HCEC 1CT (cell line): ENCODE measurements around the gene ZKSCAN3.
"Not testable (repeated sequence)": the region's sequence is repeated elsewhere in the genome, so short reads cannot be mapped to it uniquely, and the experiment has no call there.

Experiments
- DNase-seq: peaks from one replicate; pipeline ENCODE4 v3.0.0-alpha.2; 2017

The ZKSCAN3 gene

DNA sequence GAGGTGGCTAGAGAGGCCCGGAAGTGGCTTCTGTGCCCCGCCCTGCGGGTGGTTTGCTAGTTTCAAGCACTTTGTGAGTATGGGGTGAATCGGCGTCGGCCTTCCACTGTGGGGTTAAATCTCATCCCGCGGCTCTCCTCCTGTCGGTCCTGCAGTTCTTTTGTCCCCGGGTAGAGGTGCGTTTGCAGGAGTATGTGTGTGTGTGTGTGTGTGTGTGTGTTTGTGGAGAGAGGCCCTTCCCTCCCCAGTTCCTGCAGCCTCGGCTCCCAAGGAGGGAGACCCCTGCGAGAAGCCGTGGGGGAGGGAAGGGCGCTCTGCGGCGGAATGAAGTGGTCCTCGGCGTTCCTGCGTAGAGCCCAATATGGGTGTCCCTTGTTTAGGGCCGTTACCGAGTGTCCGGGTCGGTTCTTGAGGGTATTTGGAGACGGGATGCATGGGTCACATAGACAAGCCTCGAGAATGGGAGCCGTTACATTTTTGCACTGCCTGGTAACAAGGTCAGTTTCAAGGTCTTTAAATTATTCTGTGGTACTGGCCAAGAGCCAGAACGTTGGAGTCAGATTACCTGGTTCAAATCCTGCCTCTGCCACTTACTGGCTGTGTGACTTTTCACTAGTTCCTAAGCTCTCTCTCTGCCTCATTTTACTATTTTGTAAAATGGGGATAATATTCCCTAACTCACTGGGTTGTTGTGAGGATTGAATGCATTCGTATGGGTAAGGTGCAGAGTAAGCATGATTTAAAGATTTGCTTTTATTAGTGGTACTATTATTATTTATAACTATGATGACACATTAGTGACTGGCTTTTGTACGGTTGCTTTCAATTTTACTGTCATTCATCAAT lies at the start of gene ZKSCAN3:
ZKSCAN3 (plus strand) TSS at position 56 of the 846 bp plus-strand sequence. CDS start 9,640 bp downstream, outside the sequence.
- peak; percentile 73 for DNase-seq

DNA sequence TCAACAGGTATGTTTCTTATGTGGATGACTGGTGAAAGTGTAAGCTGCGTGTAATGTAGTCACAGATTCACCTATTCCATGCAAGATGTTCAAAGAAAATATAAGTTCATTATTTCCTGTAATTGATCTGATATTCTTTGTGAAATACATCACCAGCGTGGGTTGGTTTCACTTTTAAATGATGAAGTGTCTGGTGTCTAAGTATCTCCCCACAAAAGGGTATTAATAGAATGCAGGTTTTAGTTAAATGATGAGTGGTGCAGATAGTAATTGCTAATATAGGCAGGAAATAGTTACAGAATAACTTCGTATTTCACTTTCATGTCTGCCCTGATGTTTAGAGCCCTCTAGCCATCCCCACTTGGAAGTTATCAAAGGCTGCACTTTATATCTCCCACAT lies 46.2 kb upstream of the ZKSCAN3 start:
- no peak for DNase-seq

DNA sequence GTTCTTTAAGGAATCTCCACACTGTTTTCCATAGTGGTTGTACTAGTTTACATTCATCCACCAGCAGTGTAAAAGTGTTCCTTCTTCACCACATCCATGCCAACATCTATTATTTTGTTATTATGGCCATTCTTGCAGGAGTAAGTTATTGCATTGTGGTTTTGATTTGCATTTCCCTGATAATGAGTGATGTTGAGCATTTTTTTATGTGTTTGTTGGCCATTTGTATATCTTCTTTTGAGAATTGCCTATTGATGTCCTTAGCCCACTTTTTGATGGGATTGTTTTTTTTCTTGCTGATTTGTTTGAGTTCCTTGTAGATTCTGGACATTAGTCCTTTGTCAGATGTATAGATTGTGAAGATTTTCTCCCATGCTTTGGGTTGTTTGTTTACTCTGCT lies 43.4 kb upstream of the ZKSCAN3 start:
- not testable (repeated sequence) for DNase-seq

DNA sequence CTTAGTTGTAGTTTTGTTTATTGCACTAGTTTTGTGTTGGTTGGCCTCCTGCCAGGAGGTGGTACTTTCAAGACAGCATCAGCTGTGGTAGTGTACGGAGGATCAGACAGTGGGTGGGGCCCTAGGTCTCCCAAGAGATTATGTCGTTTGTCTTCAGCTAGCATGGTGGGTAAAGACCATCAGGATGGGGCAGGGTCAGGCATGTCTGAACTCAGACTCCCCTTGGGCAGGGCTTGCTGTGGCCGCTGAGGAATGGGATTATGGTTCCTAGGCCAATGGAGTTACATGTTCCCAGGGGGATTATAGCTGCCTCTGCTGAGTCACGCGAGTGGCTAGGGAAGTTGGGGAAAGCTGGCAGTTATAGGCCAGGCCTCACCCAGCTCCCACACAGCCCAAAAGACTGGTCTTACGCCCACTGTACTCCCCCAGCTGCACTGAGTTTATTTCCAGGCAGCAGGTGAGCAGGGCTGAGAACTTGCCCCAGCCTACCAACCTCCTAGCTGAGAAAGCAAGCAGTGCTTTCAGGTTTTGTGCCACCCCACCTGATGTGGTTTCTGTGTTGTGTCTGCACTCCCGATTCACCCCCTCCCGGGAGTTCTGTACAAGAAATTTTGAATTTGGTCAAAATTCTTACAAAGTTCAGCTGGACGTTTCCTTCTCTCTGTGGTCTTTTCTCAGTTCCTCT lies 38.5 kb upstream of the ZKSCAN3 start:
- no peak for DNase-seq

DNA sequence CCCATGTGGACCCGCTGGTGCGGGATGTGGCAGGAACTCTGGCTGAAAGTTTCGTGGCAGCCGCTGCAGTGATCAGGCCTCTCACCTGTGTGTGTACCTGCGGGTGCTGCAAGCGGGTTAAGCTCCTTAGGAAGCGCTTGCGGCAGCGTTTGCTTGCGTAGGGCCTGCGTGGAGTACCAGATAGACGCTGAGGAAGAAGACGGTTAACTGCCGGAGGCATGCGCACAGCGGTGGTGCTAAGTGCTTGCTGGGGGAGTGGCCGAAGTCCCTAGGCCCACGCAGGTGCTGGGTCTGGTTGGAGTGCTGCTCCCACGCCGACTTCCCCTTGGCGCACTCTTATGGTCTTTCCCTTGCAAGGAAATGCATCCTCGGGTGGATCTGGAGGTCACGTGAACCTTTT lies 36.8 kb upstream of the ZKSCAN3 start:
- DNase-seq = no peak

GRCh38 chr6:28315628-28316027 lies 34.1 kb upstream of the ZKSCAN3 start:
- DNase-seq = no peak

- peak; percentile 68 for DNase-seq
These were observed 31.9 kb upstream of the ZKSCAN3 start for GRCh38 chr6:28317866-28318265.

DNA sequence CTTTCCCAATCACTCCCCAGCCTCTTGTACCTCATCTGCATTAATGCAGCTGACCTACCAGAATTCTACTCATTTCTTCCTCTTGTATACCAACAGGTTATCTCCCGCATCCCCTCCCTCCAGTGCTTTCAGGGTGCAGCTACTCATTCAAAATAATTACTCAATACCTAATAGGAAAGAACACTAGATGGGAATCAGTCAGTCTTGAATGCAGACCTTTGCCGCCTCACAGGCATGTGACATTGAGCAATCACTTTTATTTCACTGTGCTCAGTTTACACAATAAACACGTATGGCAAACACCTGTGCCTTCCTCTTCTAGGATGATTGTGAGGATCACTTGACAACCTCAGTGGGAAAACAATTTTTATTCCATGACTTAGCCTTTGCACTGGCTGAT lies 27.1 kb upstream of the ZKSCAN3 start:
- DNase-seq = no peak

DNA sequence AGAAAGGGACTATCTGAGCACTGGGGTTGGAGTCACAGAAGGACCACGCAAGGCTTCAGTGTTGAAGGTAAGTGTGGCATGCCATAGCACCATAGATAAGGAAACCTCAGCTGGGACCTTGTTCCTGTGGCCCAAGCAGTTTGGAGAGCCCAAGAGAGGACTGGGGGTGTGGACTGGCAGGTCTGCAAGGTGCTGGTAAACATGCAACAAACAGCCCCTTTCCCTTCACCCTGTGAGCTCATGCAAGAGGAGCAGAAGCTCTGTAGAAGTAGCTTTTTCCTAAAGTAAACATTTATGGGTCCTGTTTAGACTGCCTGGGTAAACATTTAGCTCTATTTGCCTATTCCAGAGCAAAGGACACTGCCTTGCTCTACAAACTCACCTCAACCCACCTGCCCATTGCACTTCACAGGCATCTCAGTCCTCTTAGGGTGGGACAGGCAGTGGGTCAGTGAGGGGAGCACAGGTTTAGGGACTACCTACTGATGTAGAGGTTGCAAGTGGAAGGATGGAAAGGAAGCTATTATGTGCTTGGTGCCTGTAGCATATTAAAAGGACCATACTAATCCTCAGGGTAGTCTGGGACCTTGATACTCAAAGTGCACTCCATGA lies 25.8 kb upstream of the ZKSCAN3 start:
- DNase-seq = no peak

DNA sequence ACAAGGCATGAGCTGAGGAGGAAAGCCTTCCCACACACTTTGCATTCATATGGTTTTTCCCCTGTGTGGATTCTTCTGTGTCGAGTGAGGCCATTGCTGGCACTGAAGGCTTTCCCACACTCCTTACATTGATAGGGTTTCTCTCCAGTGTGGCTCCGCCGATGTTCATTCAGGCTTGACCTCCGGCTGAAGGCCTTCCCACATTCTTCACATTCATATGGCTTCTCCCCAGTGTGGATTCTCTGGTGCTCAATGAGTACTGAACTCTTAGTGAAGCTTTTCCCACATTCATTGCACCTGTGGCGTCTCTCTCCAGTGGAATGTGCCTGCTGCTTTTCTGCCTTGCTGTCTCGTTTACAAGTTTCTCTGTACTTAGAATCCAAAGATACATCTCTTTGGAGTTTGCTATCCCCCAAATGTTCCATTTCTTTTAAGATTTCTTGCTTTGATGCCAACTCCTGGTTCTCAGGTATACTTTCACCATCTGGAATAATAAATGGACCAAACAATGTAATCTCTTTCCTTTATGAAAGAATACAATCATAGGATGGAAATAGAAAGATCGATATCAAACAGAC lies 23.3 kb upstream of the ZKSCAN3 start:
- no peak for DNase-seq

- DNase-seq = no peak
These were observed 19.7 kb upstream of the ZKSCAN3 start for GRCh38 chr6:28330041-28330440.

DNA sequence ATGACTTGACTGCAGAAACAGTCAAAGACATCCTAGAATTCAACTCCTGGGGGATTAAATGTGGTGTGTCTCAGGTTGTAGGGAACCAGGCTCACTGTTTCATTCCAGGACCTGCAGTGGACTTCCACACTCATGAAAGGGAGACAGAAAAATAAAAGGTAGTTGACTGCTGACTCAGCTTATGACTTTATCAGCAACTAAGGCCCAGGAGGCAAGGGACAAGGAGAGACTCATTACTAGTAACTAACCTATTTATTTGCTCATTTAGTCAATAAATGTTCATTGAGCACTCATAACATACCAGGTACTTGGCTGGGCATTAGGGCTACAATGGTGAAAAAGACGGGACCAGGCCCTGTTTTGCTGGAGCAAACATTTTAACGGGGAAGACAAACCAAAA lies 16.7 kb upstream of the ZKSCAN3 start:
- DNase-seq = no peak

DNA sequence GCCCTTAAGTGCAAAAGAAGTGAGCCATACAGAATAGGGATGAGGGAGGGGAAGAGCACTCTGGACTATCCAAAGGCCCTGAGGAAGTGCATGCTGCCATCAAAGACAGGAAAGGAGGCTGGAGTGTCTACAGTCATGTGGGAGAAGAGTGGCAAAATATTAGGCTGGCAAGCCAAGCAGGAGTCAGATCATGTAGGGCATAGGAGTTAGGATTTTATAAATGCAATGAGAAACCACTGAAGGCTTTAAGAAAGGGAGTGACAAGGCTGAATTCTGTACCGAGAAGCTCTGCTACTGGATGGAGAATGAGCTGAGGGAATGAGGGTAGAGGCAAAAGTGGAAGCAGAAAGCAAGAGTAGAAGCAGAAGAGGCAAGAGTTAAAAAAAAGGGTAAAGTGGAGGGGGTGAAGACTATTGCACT lies 16.1 kb upstream of the ZKSCAN3 start:
- DNase-seq = no peak

GRCh38 chr6:28334286-28335039 lies 15.3 kb upstream of the ZKSCAN3 start:
- DNase-seq = no peak

- no peak for DNase-seq
These were observed 14.6 kb upstream of the ZKSCAN3 start for GRCh38 chr6:28335040-28335563.

DNA sequence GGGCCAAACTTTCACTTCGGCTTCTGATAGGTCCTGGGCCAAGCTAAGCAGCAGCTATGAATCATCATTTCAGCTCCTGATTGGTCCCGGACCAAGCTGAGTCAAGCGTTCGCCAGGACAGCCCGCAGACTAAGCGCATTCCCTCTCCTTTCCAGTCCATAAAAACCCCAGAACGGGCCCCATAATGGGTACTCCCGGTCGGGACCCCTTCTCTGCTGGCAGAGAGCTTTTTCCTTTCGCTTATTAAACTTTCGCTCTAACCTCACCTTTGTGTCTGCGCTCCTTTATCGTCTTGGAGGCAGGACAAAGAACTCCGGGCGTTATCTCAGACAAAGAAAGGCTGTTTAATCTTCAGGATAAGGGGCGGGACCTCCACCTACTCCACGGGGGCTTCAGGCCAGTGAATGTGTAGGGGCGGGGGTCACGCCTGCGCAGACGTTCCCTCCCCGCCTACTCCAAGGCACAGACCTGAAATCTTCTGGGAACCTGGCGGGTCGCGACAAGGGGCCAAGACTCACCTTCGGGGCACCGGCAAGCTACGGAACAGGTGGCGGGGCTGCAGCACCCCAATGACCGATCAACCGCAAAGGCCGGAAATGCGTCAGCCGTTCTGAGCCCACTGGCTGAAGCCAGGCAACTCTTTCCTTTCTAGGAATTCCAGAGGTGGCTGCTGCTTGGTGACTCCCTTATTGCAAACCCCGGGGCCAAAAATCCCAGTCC lies 14.0 kb upstream of the ZKSCAN3 start, which contains the start of gene ZSCAN31:
ZSCAN31 (minus strand) TSS at position 585 of the 720 bp plus-strand sequence. CDS start 6,465 bp downstream, outside the sequence.
- DNase-seq = peak; percentile 94

DNA sequence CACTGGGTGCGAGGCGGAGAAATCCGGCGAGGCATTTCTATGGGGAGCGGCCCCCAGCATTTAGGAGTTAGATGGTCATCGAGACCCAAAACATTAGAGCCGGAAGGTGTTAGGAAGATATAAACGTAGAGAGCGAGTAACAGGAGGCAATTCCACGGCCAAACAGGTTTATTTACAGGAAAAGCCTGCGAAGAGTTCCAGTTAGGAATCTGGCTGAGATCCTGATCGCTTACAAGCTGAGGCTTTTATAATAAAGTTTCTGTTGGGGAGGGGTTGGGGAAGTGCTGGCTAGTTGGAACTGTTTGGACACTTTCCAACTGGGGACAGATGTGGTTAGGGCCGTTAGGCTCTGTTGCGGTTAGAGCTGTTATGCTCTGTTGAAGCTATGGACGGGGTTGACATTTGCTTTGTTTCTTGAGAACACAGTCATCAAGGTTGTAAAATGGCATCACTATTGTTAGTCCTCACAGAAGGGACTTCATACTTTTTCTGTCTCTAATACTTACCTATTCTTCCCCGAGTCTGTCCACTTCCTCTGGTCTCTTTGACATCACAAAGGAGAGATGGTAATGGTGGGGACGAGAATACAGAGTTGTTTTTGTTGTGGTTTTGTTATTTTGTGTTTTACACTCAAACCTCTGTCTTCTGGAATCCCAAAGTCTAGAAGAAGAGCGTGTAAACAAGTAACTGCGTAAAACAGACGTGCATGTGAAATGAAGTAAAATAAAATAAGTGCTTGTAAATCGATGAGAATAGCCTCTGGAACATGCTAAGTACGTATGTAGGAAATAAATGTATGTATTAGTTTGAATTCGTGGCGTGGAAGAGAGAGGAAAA lies 13.2 kb upstream of the ZKSCAN3 start:
- DNase-seq = peak; percentile 12

DNA sequence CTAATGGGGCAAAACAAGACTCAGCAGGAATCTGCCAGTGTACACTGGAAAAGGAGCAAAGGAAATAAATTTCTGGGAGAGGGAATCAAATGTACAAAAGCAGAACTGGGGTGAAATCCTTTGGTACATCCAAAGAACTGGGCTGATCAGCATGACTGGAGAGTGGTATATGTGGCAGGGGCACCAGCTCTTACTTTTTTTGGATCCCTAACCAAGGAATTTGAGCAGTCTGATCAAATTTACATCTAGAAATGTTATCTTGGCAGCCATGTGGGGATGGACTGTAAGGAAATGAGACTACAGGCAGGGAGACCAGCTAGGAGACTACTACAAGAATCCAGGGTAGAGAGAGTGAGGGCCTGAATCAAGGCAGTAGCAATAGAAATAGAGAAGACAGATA lies 12.6 kb upstream of the ZKSCAN3 start:
- DNase-seq = no peak

DNA sequence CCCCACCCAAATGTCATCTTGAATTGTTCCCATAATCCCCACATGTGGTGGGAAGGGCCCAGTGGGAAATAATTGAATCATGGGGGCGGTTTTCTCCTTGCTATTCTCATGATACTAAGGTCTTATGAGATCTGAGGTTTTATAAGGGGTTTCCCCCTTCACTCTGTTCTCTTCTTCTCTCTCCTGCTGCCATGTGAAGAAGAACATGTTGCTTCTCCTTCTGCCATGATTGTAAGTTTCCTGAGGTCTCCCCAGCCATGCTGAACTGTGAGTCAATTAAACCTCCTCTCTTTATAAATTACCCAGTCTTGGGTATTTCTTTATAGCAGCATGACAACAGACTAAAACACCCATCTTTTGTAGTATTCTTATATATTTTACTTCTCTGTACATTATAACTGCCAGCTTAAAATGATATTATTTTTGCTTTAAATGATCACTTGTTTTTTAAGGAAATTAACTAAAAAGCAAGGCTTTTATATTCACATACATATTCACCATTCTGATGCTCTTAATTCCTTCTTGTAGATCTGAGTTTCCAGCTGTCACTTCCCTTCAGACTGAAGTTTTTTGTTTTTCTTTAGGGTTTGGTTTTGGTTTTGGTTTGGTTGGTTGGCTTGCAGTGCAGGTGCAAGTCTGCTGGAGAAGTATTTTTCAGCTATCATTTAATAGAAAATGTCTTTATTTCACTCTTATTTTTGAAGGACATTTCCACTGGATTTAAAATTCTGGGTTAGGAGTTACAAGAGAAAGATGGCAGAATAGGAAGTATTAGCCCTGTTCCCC lies 9.2 kb upstream of the ZKSCAN3 start:
- DNase-seq = no peak
